Gastroesophageal sphincter (tissue), 3 donors: ENCODE measurements around the gene IBTK.

Experiments used
- CTCF ChIP-seq, 4 experiments: fragments of 200-600 bp in 2 of 4; fragments of 450-650 bp in 2 of 4; sonication (generic) in 1 of 4; IDR thresholded peaks; one replicate each; pipeline ENCODE4 v1.5.1; 2017 to 2019; ENCODE audit warnings: antibody characterized with exemption in 4 of 4, mild to moderate bottlenecking in 2 of 4, moderate library complexity in 2 of 4
- EP300 ChIP-seq: sonication (generic); formaldehyde crosslinking; IDR thresholded peaks from one replicate; pipeline ENCODE4 v1.6.1; 2017; ENCODE audit warnings: antibody characterized with exemption, mild to moderate bottlenecking

GRCh38 chr6:82277686-82278085 is 30.1 kb upstream of the IBTK start:
- TF ChIP-seq CTCF (IDR thresholded peaks at IDR 0.05) (no peak), EP300 (no peak)
